ENCODE results near the gene DNAJC1.
"Not testable (repeated sequence)": the region's sequence is repeated elsewhere in the genome, so short reads cannot be mapped to it uniquely, and the experiment has no call there.

Gene DNAJC1

DNA sequence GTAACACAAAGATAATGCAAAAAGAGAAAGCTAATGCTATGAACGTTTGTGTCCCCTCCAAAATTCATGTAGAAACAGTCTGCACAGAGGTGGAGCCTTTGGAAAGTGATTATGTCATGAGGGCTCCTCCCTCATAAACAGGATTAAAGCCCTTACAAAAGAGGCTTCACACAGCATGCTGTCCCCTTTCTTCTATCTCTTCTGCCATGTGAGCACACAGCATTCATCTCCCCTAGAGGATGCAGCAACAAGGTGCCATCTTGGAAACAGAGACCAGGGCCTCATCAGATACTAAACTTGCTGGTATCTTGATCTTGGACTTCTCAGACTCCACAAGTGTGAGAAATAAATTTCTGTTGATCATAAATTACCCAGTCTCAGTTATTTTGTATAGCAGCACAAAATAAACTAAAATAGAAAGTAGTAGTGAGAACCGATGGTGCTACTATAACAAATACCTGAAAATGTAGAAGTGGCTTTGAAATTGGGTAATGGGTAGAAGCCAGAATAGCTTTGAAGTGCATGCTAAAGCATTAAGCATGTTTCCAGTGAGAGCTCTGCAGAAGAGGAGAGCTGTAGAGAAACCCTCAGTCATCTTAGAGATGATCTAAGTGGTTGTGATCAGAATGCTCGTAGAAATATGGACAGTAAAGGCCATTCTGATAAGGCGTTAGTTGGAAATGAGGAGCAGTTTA, 108.7 kb downstream of the DNAJC1 start:
- no peak for DNase-seq

DNA sequence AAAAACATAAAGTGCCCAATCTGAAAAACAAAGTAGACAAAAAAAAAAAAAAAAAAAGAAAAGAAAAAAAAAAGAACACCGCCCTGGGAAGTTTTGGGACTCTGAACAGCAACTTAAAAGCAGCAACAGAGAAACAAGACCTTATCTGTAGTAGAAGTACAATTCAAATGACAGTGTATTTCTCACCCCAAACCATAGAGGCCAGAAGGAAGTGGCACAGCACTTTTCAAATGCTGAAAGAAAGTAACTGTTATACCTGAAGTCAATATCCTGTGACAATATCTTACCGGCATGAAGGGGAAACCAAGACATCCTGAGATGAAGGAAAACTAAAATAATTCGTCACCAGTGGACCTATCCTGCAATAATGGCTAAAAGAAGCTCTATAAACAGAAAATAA, 112.1 kb downstream of the DNAJC1 start:
- no peak for DNase-seq

DNA sequence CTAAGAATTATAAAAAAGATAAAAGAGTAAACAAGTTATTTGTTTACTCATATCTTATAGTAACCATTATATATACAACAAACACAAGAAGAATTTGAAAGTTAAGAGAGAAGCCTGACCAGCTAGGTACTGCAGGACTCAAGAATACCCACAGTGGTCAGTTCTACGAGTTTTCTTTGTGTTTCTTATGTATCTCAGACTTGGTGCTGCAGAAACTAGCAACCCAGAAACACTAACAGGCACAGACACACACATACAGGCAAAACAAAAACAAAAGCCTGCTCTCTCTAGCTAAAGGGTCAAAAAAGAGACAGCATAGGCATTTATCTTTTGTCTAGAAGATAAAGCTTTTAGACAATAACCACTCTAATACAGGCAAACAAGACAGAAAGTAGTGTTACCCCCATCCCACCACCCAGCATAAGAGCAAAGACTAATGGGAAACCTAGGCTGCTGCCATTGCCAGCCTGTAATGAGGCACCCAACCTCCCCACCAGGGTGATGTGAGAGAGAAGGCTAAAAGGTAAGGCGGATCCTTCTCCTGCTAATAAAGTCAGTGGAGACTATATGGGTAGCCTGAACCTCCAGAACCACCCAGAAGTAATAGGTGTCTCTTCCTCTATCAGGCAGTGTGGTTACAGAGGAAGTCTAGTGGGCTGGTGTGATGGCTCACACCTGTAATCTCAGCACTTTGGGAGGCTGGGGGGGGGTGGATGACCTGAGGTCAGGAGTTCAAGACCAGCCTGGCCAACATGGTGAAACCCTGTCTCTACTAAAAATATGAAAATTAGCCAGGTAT, 113.9 kb downstream of the DNAJC1 start:
- no peak for DNase-seq

DNA sequence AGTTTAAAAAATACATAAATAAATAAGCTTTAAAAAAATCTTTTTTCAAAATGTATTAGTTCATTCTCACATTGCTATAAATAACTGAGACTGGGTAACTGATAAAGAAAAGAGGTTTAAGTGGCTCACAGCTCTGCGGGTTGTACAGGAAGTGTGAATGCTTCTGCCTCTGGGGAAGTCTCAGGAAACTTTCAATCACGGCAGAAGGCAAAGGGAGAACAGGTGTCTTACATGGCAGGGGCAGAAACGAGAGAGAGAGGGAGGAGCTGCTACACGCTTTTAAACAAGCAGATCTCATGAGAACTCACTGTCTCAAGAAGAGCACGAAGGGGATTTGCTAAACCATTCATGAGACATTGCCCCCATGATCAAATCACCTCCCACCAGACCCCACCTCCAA, 114.6 kb downstream of the DNAJC1 start:
- no peak for DNase-seq

DNA sequence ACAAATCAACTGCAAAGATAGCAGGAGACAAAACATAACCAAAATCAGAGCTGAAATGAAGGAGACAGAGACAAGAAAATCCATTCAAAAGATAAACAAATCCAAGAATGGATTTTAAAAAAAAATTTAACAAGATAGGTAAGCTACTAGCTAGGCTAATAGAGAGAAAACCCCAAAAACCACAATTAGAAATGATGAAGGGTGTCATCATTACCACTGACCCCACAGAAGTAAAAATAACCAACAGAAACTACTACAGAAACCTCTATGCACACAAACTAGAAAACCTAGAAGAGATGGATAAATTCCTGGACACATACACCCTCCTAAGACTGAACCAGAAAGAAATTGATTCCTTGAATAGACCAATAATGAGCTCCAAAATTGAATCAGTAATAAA, 117.6 kb downstream of the DNAJC1 start:
- DNase-seq, result no peak

DNA sequence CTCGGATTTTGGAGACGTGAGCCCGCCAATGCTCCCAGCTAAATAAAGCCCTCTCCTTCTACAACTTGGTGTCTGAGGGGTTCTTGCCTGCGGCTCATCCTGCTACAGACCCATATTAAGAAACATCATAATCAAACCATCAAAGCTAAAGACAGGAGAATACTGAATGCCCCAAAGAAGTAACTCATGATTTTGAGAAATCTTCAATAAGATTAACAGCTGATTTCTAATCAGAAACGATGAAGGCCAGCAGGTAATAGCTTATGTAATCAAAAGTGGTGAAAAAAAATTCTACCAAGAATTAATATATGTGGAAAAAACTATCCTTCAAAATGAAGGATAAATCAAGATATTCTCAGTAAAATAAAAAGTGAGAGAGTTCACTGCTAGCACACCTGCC, 130.3 kb downstream of the DNAJC1 start:
- DNase-seq, result no peak

DNA sequence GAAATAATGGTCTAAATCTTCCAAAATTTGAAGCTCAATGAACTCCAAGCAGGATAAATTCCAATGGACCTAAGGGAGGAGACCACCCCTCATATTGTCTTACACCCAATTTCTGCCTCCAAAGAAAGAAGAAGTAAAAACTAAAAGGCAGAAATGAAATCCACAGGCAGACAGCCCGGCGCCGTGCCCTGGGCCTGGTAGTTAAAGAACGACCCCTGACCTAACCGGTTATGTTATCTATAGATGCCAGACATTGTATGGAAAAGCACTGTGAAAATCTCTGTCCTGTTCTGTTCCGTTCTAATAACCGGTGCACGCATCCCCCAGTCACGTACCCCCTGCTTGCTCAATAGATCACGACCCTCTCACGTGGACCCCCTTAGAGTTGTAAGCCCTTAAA, 130.8 kb downstream of the DNAJC1 start:
- DNase-seq, result not testable (repeated sequence)

DNA sequence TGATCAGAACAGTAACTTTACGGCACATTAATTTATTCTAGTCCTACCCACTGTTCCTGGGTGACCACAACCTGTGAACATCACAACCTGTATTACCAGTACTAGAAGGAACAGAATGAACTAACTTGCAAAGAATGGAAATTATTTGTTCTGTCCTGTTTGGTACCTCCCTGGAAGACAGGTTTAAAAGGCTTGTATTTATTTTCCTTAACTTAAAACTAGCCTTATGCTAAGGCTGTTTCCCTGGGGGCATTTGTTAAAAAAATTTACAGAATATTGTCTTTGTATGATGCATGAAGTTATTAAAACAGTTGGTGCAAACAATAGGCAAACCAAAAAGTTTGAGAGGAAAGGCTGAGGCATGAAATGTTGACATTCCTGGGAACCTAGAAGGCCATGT, 132.7 kb downstream of the DNAJC1 start:
- DNase-seq, result no peak

DNA sequence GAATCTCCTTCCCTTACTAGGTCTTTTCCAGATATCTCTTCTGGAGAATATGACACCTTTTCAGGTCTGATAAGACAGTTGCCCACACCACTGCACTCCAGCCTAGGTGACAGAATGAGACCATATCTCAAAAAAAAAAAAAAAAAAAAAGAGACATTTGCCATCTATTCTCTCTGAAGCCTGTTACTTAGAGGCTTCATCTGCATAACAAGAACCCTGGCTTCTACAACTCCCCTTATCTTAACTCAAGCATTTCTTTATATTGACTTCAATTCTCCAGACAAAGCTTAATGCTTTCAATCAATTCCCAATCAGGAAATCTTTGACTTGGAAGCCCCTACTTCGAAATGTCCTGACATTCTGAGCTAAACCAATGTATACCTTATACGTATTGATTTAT, 134.4 kb downstream of the DNAJC1 start:
- not testable (repeated sequence) for DNase-seq

DNA sequence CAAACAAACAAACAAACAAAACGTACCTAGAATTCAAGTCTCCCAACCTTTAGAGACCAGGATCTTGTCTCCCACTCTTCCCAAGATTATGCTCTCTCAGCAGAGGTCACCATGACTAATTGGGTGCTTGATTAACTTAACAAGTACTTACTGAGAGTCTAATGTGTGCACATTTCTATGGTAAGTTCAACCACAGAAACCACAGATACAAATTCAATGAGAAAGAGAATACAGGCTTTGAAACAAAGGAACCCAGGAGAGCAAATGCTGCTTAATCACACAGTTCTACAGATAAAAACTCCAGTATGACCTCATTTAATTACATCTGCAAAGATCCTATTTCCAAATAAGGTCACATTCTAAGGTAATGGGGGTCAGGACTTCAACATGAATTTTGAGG, 142.8 kb downstream of the DNAJC1 start:
- DNase-seq, result no peak

DNA sequence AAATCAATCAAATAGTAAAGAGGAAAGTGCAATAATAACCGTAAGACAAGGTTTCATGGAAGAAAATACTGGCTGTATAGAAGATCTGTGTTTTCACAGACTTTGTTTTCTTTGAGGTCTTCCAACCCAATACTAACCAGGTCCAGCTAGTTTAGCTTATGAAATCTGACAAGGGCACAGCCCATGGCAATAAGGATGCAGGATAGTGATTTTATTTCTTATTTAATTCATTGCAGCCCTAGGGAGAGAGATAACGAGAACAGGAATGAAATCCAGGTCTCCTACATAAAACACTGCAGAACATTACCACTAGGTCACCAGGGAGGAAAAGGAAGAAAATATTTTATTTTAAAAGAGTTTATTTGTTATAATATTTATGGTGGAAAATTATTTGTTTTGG, 145.1 kb downstream of the DNAJC1 start:
- no peak for DNase-seq

DNA sequence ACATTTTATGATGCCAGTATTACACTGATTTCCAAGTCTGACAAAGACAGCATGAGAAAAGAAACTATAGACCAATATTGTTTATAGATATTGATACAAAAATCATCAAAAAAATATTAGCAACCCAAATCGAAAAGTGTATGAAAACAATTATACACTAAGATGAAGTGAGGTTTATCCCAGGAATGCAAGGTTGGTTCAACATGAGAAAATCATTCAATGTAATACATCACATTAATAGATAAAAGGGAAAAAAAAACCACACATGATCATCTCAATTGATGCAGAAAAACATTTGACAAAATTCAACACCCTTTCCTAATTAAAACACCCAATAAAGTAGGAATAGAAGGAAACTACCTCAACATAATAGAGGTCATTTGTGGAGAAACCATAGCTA, 153.9 kb downstream of the DNAJC1 start:
- DNase-seq, result no peak

DNA sequence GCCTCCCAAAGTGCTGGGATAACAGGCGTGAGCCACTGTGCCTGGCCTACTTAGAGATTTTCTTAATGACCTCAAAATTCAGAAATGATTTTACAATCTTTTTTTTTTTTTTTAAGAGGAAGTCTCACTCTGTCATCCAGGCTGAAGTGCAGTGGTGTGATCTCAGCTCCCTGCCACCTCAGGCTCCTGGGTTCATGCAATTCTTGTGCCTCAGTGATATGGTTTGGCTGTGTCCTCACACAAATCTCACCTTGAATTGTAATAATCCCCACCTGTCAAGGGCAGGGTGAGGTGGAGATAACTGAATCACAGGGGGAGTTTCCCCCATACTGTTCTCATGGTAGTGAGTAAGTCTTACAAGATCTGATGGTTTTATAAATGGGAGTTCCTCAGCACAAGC, 159.9 kb downstream of the DNAJC1 start:
- DNase-seq, result no peak

DNA sequence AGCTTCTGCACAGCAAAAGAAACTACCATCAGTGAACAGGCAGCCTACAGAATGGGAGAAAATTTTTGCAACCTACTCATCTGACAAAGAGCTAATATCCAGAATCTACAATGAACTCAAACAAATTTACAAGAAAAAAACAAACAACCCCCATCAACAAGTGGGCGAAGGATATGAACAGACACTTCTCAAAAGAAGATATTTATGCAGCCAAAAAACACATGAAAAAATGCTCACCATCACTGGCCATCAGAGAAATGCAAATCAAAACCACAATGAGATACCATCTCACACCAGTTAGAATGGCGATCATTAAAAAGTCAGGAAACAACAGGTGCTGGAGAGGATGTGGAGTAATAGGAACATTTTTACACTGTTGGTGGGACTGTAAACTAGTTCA, 162.3 kb downstream of the DNAJC1 start:
- DNase-seq, result not testable (repeated sequence)

DNA sequence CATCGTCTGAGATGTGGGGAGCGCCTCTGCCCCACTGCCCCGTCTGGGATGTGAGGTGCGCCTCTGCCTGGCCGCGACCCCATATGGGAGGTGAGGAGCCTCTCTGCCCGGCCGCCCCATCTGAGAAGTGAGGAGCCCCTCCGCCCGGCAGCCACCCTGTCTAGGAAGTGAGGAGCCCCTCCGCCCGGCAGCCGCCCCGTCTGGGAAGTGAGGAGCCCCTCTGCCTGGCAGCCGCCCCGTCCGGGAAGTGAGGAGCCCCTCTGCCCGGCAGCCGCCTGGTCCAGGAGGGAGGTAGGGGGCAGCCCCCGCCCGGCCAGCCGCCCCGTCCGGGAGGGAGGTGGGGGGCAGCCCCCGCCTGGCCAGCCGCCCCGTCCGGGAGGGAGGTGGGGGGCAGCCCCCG, 166.0 kb downstream of the DNAJC1 start:
- DNase-seq, result not testable (repeated sequence)

DNA sequence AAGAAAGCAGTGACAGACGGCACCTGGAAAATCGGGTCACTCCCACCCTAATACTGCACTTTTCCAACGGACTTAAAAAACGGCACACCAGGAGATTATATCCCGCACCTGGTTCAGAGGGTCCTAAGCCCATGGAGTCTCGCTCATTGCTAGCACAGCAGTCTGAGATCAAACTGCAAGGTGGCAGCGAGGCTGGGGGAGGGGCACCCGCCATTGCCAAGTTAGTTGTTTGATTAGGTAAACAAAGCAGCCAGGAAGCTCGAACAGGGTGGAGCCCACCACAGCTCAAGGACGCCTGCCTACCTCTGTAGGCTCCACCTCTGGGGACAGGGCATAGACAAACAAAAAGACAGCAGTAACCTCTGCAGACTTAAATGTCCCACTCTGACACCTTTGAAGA, 169.0 kb downstream of the DNAJC1 start:
- DNase-seq, result not testable (repeated sequence)

DNA sequence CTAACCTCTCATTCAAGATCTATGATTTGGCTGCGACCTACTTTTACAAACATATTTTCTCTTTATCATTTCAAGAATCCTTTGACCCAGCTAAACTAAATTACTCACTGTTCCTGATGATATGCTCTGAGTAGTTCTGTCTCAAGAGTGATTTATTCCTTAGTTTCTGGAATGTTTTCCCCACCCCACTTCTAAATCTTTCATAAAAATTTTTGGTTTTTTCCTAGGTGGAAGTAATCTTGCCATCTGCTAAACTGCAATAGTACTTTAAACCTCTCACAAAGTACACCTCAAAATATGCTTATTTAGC, 170.8 kb downstream of the DNAJC1 start:
- no peak for DNase-seq

DNA sequence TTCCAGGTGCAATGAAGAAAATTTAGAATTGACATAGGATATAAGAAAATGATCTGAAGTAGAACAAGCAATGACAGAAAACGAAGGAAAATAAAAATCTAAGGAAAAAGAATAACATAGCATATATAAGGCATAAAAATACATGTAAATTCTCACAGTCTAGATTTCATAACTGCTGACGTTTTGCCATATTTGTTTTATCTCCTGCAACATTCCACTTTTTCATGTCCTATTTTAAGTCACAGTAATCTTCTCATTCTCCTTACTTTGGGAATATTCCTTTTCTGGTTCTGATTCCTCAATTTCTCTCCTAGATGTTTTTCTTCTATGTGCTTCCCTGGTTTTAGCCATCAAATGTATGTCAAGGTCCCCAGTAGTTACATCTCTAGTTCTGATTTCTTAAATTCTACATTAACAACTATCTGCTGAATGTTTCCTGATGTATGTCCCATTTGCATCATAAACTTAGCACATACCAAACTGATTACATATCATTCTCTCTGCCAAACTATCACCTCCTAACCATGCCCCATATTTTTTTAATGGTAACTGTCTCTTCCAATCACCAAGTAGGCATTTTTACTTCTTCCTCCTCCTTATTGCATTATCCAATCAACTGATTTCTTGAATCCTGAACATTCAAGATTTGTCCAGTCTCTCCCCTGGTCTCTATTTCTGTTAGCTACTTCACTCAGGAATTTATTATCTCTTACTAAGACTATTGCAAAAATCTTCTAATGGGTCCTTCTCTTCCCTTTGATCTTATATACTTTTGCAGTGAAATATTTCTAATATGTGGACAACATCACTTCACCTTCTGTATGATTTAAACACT, 171.3 kb downstream of the DNAJC1 start:
- DNase-seq, result no peak

DNA sequence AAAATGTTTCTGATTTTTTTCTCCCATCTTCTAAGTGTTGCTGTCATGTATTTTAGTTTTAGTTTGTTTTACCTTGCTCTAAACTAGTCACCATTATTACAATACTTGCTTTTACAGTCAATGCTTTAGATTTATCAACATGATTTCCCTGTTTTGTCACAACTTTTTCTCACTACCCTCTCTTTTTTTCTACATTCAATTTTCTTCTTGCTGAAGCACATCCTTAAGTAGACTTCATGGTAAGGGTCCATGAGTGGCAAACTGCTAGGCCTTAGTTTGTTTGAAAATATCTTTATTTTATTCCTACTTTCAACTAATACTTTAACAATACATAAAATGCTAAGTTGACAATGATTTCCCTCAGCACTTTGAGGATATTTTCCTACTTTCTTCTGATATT, 173.5 kb downstream of the DNAJC1 start:
- no peak for DNase-seq

DNA sequence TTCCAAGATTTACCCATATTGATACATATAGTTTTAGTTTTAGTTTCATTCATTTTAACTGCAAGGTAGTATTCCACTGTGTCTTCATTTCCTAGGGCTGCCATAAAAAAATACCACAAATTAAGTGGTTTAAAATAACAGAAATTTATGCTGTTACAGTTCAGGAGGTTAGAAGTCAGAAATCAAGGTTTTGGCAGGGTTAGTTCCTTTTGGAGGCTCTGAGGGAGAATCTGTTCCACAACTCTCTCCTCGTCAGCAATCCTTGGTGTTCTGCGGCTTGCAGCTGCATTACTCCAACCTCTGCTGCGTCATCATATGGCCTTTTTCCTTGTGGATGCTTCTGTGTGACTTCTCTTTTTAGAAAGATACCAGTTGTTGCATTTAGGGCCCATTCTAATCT, 176.2 kb downstream of the DNAJC1 start:
- no peak for DNase-seq

DNA sequence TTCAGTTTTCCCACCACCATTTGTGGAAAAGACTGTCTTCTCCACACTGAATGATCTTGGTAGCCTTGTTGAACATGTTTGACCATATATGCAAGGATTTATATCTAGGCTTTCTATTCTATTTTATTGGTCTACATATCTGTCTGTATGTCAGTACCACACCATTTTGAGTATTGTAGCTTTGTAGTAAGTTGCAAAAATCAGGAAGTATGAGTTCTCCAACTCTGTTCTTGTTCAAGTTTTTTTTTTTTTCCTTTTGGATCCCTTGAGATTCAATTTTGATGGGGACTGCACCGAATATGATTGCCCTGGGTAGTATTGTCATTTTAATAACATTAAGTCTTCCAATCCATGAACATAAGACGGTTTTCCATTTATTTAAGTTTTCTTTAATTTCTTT, 176.8 kb downstream of the DNAJC1 start:
- no peak for DNase-seq

DNA sequence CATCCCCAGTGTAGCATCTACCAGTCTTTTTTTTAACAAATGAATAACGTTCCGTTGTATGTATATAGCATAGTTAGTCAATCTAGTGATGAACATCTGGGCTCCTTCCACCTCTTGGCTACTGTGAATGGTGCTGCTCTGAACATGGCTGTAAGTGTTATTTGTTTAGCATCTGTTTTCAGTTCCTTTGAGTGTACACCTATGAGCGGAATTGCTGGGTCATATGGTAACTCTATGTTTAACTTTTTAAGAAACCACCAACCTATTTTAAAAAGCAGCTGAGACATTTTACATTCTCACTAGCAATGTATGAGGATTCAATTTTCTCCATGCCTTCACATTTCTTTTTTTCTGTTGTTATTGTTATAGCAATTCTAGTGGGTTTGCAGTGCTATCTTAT, 178.2 kb downstream of the DNAJC1 start:
- no peak for DNase-seq

DNA sequence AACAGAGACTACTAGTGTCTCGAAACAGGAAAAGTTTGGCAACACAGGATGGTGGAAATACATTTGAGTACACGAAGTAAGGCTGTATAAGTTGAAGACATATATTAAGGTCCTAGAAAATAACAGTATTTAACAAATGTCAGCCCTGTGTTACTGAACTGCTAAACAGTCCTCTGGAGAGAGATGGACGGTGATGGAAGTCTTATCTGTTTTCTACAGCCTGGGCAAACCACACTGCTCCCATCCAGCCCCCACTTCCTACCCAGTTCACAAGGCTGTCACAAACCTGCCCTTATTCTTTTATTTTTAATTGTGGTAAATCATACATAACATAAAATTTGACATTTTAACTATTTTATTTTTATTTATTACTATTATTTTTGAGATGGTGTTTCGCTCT, 179.1 kb downstream of the DNAJC1 start:
- DNase-seq, result no peak

DNA sequence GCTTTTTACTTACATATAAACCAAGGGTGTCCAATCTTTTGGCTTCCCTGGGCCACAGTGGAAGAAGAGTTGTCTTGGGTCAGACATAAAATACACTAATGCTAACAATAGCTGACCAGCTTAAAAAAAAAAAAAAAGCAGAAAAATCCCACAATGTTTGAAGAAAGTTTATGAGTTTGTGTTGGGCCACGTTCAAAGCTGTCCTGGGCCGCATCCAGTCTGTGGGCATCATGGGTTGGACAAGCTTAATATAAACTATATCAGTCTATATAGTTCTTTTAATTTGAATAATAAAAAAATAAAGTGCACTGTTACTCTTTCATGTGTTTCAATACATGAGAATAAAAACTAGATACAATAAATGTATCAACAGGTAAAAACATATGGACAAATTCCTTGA, 179.9 kb downstream of the DNAJC1 start:
- DNase-seq, result no peak

Measured in activated T-cell treated with anti-CD3 and anti-CD28 coated beads, Interleukin-2, amount 50 U/mL, for 1 hour (primary cell).